ENCODE data around the gene ACVR1B. TPM values are rescaled to one million over a fixed set of nuclear protein-coding genes. Genes with fewer than 3 reads are reported as not detected.

Gene ACVR1B
- total and polyA plus RNA-seq, 2 of the 8 experiments (the other 6 are each of a cell fraction or from before 2014, with no cell fraction given) = 16.0 to 19.2 TPM

- TF ChIP-seq NANOG (IDR thresholded peaks at IDR 0.05; ENCODE audit: insufficient read depth, low read depth, low read length, poor library complexity, severe bottlenecking) (no peak), CTCF (IDR thresholded peaks at IDR 0.05; ENCODE audit: control extremely low read depth in 1 of 3, insufficient read depth in 1 of 3, low read depth in 1 of 3, low read length in 3 of 3) (no peak), JUND (IDR thresholded peaks at IDR 0.05; ENCODE audit: low read length) (no peak; the same call in 1 of the 2 replicates), EZH2 (IDR thresholded peaks at IDR 0.05; ENCODE audit: low read depth, low read length, severe bottlenecking) (no peak), CTBP2 (IDR thresholded peaks at IDR 0.05; ENCODE audit: borderline replicate concordance, insufficient read depth, insufficient read length, low read length) (no peak), ATF3 (IDR thresholded peaks at IDR 0.05; ENCODE audit: insufficient read depth, low read depth, low read length) (no peak), POU5F1 (IDR thresholded peaks at IDR 0.05; ENCODE audit: low read depth, low read length) (no peak), POLR2A (IDR thresholded peaks at IDR 0.05; ENCODE audit: control extremely low read depth in 1 of 2, low read depth in 2 of 2, low read length in 2 of 2) (peak in 1 of 2 experiments; percentile 62; a peak in 2 of 3 replicates), BACH1 (IDR thresholded peaks at IDR 0.05; ENCODE audit: low read length) (no peak), KDM4A (IDR thresholded peaks at IDR 0.05; ENCODE audit: low read depth, low read length, severe bottlenecking) (peak; percentile 51), SP1 (IDR thresholded peaks at IDR 0.05; ENCODE audit: low read depth, low read length) (peak; percentile 54; the same call in 1 of the 2 replicates), GTF2F1 (IDR thresholded peaks at IDR 0.05; ENCODE audit: borderline replicate concordance, low read depth, low read length) (no peak), RFX5 (IDR thresholded peaks at IDR 0.05; ENCODE audit: borderline replicate concordance, low read depth, low read length) (no peak), RXRA (IDR thresholded peaks at IDR 0.05; ENCODE audit: insufficient read depth, low read depth, low read length) (no peak), E2F6 (IDR thresholded peaks at IDR 0.05) (no peak), TEAD4 (IDR thresholded peaks at IDR 0.05; ENCODE audit: low read depth, low read length) (no peak), EP300 (IDR thresholded peaks at IDR 0.05; ENCODE audit: borderline replicate concordance in 1 of 2, low read depth in 2 of 2, low read length in 2 of 2) (peak in 1 of 2 experiments; percentile 31; a peak in 1 of 3 replicates), SRF (IDR thresholded peaks at IDR 0.05; ENCODE audit: low read depth, low read length) (no peak), SIN3A (conservative IDR thresholded peaks at IDR 0.05 in 1 of 2, IDR thresholded peaks at IDR 0.05 in 1 of 2; ENCODE audit: low read depth in 1 of 2, low read length in 2 of 2) (0 out of 4 replicates have a peak, but pooled peaks of 1 of the 2 experiments have one; percentile 28), TAF7 (optimal IDR thresholded peaks at IDR 0.05; ENCODE audit: borderline replicate concordance, low read depth, low read length) (peak; percentile 66)
Observed at GRCh38 chr12:52032804-52033445, 81.4 kb downstream of the ACVR1B start (continued).
